Right cardiac atrium (tissue), 5 donors: Measurements from ENCODE around the gene PGBD2. TPM values are rescaled to one million over a fixed set of nuclear protein-coding genes. Genes with fewer than 3 reads are reported as not detected.
"Not testable (repeated sequence)": the region's sequence is repeated elsewhere in the genome, so short reads cannot be mapped to it uniquely, and the experiment has no call there.

Experiments used
- ATAC-seq, 2 donors: fragments of 200-7000 bp; cut with Tn5 transposase; one replicate each; pipeline versions ENCODE4 v1.8.0 to v1.9.1; 2020; ENCODE audit warnings: moderate library complexity in 2 of 2, mild to moderate bottlenecking in 1 of 2
- DNase-seq, 3 donors: peaks; one replicate each; pipeline ENCODE4 v3.0.0-alpha.2; 2020
- H3K27ac ChIP-seq: one replicate; pipeline ENCODE4 v1.5.1; 2013; ENCODE audit warnings: mild to moderate bottlenecking, low read length, control low read depth, moderate library complexity
- H3K27me3 ChIP-seq: one replicate; pipeline ENCODE4 v1.6.1; 2013; ENCODE audit not compliant: control insufficient read depth, insufficient read depth
- H3K4me1 ChIP-seq: one replicate; pipeline ENCODE4 v1.6.1; 2013; ENCODE audit warnings: low read length; ENCODE audit not compliant: control insufficient read depth, insufficient read depth
- H3K4me3 ChIP-seq: one replicate; pipeline ENCODE4 v1.5.1; 2013; ENCODE audit warnings: low read length, control low read depth
- H3K9me3 ChIP-seq: one replicate; pipeline ENCODE4 v1.6.1; 2013; ENCODE audit warnings: low read length; ENCODE audit not compliant: control insufficient read depth
- WGBS: extraction: QIAGEN DNeasy Blood & Tissue Kit; methylation state at CpG from one replicate; pipeline ENCODE4 v1.1.7; 2013; 5-methylcytosine and 5-hydroxymethylcytosine counted together
- intact Hi-C, 4 donors: fragments of 100-400 bp; cut with DNase I; formaldehyde crosslinking; loops; one replicate each; pipeline versions ENCODE4 v1.11.0 to v1.14.0; 2022 to 2023
- polyA plus RNA-seq: library from polyadenylated mRNA; stranded (reverse); fragments of 200-250 nt; gene quantifications from one replicate; pipeline ENCODE4 v1.2.3, GENCODE V29; 2013
- total RNA-seq, 4 donors: library from RNA; stranded (reverse); fragmentation: NEBNext Ultra II Directional; extraction: Animal tissue kit (Norgen Biotek cat#: 25700); gene quantifications; one replicate each; pipeline ENCODE4 v1.2.1, GENCODE V29; 2021
- donor health status: healthy with polysubstance abuse.
- donor health status: DM: no; HTN: yes; CAD: no.
- donor health status: DM: no; HTN: no; CAD: no.
- donor health status: DM: no; HTN: yes; CAD: no; lungs with severe emphysema.
- donor health status: DM: yes; HTN: yes; CAD: no.

PGBD2 gene
- total and polyA plus RNA-seq, 5 donors: 2.6 to 3.8 (median 2.8) TPM

DNA sequence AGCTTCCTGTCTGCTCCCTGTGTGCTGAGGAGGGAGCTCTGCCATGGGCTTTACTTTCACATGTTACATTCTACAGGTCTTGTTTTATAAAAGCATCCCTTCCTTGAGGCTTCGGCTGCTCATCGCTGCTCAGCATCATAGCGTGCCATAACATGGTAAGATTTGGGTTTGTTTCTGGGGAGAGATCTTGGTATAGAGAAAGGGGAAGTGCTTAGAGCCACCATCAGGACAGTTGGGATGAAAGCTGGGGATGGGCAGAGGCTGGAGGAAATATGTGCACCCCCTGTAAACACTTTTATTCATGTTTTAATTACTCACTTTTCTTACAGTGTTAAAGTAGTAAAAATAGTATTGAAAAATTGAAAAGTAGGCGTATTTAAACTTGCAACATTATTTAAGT is 24.0 kb downstream of the PGBD2 start:
- DNase-seq: not testable (repeated sequence)

DNA sequence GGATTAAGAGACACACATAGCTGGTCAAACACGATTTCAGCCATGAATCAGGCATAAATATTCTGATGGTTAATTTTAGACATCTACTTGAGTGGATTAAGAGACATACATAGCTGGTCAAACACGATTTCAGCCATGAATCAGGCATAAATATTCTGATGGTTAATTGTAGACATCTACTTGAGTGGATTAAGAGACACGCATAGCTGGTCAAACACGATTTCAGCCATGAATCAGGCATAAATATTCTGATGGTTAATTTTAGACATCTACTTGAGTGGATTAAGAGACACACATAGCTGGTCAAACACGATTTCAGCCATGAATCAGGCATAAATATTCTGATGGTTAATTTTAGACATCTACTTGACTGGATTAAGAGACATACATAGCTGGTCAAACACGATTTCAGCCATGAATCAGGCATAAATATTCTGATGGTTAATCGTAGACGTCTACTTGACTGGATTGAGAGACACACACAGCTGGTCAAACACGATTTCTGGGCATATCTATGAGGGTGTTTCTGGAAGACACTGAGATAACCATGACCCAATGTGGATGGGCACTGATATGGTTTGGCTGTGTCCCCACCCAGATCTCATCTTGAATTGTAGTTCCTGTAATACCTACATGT is 32.3 kb downstream of the PGBD2 start:
- H3K4me3 ChIP-seq, H3K4me1 ChIP-seq, ATAC-seq, H3K9me3 ChIP-seq, intact Hi-C loops, H3K27ac ChIP-seq, DNase-seq, H3K27me3 ChIP-seq: not testable (repeated sequence)
- 64% methylated on average over 7 of the region's 9 CpGs for WGBS

More for the DNA sequence above, 24.0 kb downstream of the PGBD2 start:
- H3K27ac ChIP-seq, H3K4me1 ChIP-seq, ATAC-seq, H3K27me3 ChIP-seq, H3K4me3 ChIP-seq, H3K9me3 ChIP-seq, intact Hi-C loops: not testable (repeated sequence)
- 96% methylated on average over 4 of the region's 4 CpGs for WGBS

DNA sequence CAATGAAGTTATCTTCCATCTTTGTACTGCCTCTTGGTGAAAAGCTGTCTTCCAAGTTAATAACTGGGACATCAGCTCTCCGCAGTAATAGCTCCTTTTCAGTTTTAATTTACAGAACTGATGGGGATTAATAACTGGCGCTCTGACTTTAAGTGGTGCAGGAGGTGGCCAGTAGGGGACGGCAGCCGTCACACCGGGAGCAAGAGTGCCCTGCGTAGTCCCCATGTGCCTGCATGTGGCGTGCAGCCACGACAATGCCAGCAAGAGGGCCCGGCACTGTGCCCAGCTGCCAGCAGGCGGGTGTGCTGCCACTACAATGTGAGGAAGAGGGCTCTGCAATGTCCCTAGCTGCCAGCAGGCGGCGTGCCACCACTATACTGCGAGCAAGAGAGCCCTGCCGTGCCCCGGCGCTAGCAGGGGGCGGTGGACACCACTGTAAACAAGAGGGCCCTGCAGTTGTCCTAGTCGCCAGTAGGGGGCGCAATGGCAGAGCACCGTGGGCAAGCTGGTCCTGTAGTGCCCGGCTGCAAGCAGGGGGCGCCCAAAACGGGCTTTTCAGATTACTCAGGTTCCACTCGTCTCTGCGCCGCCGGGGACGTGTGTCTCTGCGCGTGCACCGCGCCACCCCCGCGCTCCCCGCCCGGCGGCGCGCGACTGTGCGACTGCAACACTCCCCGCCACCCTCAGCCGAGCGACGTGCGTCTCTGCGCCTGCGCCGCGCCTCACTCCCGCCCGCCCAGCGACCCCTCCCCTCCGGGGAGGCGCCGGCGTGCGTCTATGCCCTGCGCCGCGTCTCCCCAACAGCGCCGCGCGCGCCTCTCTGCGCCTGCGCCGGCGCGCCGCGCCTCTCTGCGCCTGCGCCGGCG is 38.3 kb downstream of the PGBD2 start:
- intact Hi-C loops, H3K27me3 ChIP-seq, H3K4me1 ChIP-seq, H3K4me3 ChIP-seq, H3K9me3 ChIP-seq, ATAC-seq, H3K27ac ChIP-seq: not testable (repeated sequence)
- WGBS: 73% methylated on average over 37 of the region's 77 CpGs
- peak in 2 of 3 donors; percentile 37 to 53 for DNase-seq

DNA sequence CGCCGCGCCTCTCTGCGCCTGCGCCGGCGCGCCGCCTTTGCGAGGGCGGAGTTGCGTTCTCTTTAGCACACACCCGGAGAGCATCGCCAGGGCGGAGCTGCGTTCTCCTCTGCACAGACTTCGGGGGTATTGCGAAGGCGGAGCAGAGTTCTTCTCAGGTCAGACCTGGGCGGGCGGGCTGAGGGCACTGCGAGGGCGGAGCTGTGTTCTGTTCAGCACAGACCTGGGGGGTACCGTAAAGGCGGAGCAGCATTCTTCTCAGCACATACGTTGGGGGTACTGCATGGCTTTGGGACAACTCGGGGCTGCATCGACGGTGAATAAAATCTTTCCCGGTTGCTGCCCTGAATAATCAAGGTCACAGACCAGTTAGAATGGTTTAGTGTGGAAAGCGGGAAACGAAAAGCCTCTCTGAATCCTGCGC is 39.0 kb downstream of the PGBD2 start:
- 70% methylated on average over 20 of the region's 33 CpGs for WGBS
- peak in 1 of 2 donors; percentile 47 for ATAC-seq

DNA sequence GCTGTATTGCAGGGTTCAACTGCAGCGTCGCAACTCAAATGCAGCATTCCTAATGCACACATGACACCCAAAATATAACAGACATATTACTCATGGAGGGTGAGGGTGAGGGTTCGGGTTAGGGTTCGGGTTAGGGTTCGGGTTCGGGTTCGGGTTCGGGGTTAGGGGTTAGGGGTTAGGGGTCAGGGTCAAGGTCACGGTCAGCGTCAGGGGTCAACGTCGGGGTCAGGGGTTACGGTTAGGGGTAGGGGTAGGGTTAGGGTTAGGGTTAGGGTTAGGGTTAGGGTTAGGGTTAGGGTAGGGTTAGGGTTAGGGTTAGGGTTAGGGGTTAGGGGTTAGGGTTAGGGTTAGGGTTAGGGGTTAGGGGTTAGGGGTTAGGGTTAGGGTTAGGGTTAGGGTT is 39.4 kb downstream of the PGBD2 start:
- 83% methylated on average over 11 of the region's 13 CpGs for WGBS
- ATAC-seq (peak; percentile 88 to 97), DNase-seq (peak; percentile 39 to 63 (median 58))
- H3K27ac ChIP-seq, H3K9me3 ChIP-seq, H3K27me3 ChIP-seq, H3K4me3 ChIP-seq, intact Hi-C loops, H3K4me1 ChIP-seq: not testable (repeated sequence)

More for the DNA sequence above, 39.0 kb downstream of the PGBD2 start:
- H3K9me3 ChIP-seq, H3K4me1 ChIP-seq, H3K27ac ChIP-seq, H3K27me3 ChIP-seq, H3K4me3 ChIP-seq, intact Hi-C loops: not testable (repeated sequence)
- DNase-seq: peak in 2 of 3 donors; percentile 17 to 30

DNA sequence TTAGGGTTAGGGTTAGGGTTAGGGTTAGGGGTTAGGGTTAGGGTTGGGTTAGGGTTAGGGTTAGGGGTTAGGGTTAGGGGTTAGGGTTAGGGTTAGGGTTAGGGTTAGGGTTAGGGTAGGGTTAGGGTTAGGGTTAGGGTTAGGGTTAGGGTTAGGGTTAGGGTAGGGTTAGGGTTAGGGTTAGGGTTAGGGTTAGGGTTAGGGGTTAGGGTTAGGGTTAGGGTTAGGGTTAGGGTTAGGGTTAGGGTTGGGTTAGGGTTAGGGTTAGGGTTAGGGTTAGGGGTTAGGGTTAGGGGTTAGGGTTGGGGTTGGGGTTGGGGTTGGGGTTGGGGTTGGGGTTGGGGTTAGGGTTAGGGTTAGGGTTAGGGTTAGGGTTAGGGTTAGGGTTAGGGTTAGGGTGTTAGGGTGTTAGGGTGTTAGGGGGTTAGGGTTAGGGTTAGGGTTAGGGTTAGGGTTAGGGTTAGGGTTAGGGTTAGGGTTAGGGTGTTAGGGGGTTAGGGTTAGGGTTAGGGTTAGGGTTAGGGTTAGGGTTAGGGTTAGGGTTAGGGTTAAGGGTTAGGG is 39.9 kb downstream of the PGBD2 start:
- H3K27ac ChIP-seq, H3K4me3 ChIP-seq, H3K9me3 ChIP-seq, H3K27me3 ChIP-seq, DNase-seq, intact Hi-C loops, H3K4me1 ChIP-seq: not testable (repeated sequence)
- peak; percentile 72 to 93 for ATAC-seq

Other genes with a start within 250 kb of the PGBD2 start
- gene OR14I1, start 203.5 kb upstream of the PGBD2 start, total RNA-seq: not detected
- gene OR14I1, start 203.5 kb upstream of the PGBD2 start, polyA plus RNA-seq: not detected
- gene LYPD8, start 150.5 kb upstream of the PGBD2 start, total RNA-seq: not detected
- gene LYPD8, start 150.5 kb upstream of the PGBD2 start, polyA plus RNA-seq: not detected
- 10 to 100 TPM; 15.3 to 20.8 (median 18.0) TPM for gene SH3BP5L, start 80.3 kb upstream of the PGBD2 start, total RNA-seq
- gene SH3BP5L, start 80.3 kb upstream of the PGBD2 start, polyA plus RNA-seq: 18.0 TPM
- gene ZNF672, start 68.0 kb upstream of the PGBD2 start, total RNA-seq: 10 to 100 TPM; 34.6 to 52.7 (median 40.5) TPM
- gene ZNF672, start 68.0 kb upstream of the PGBD2 start, polyA plus RNA-seq: 29.3 TPM
- gene ZNF692, start 47.1 kb upstream of the PGBD2 start, total RNA-seq: 10 to 100 TPM; 12.8 to 27.2 (median 19.6) TPM
- 24.4 TPM for gene ZNF692, start 47.1 kb upstream of the PGBD2 start, polyA plus RNA-seq